IPS-11a (cell line): ENCODE results near the gene ARMC9.
"Not testable (repeated sequence)": the region's sequence is repeated elsewhere in the genome, so short reads cannot be mapped to it uniquely, and the experiment has no call there.

Experiments
- H3K4me3 ChIP-seq: one replicate; pipeline ENCODE4 v1.5.1; 2013; ENCODE audit warnings: low read depth, low read length, control low read depth

The ARMC9 gene

DNA sequence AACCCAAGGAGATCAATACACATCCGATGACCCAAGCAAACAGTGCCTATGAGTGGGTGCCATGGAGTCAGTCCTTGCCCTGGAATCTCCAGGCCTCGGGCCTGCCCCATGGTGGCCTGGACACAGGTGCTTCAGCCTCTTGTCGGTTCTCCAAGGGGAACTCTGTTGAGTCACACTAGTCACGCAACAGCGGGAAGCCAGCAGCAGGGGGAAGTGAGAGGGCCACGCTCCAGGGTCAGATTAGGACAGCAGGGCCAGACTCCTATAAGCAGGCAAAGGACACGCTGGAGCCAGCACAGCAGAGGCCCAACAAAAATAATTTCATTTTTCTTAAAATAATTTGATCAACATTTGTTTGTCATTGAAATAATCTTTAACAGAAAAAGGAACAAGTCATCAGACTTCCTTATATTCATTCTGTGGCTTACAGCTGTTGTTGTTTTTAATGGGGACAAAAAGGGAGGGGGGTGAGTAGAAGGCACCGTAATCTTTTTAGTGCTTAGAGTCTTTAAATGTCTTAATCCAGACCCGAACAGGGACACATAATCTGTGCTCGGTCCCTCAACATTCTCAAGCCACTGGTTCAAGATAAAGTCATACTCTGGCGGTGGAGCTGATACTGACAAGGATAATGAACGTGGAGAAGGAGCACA lies 16.4 kb upstream of the ARMC9 start:
- H3K4me3 ChIP-seq: no peak overlapping the region

GRCh38 chr2:231182513-231182899 lies 15.9 kb upstream of the ARMC9 start:
- H3K4me3 ChIP-seq: no peak overlapping the region

GRCh38 chr2:231183851-231184250 lies 14.6 kb upstream of the ARMC9 start:
- H3K4me3 ChIP-seq: no peak overlapping the region

- H3K4me3 ChIP-seq: no peak overlapping the region
Observed at GRCh38 chr2:231184319-231184718, 14.1 kb upstream of the ARMC9 start.

DNA sequence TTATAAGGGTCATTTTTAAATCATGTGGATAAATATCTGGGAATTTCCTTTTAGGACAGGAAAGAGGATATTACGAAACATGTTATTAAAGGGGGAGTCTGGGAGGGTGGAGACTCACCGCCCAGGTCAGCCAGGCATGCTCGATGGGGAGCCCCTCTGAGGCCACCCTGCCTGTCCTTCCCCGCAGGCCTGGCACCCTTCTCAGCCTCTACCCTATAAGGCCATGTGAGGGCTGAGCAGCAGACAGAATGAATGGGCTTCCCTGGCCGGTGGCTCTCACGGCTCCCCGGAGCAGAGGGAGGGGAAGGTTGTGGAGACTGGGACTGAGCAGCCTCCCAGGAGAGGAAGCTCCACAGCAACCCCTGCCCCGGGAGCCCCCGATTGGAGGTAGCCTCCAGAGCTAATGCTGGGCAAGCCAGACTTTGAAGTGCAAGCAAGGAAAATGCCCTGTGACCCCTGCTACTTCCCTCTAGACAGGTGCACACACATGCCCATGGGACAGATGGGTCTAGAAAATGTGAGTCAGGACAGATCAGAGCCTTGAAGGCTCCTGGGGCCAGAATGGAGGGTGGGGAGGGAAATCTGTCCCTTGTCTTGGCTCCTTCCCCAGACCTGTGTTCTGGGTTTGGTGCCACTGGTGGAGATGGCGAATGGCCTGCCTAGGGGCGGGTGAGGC lies 13.2 kb upstream of the ARMC9 start:
- no peak overlapping the region for H3K4me3 ChIP-seq

DNA sequence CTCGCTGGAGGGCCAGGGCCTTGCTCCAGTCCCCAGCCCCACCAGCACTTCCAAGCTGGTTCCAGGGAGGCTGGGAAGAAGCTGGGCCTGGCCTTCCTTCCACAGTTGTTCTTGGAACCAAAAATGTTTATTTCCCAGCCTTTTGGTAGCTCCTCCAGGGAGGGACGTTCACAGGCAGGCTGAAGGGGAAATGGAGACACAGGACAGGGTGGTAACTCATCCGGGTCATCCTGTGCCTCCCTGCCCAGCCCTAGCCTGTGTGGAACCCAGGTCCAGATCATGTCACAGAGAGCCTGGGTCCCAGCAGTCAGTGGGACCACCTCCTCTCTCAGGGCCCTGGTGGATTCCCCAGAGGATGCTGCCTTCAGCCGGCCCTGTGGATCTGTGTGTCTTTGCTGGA lies 12.5 kb upstream of the ARMC9 start:
- H3K4me3 ChIP-seq: no peak overlapping the region

- no peak overlapping the region for H3K4me3 ChIP-seq
Observed at GRCh38 chr2:231186325-231186724, 12.1 kb upstream of the ARMC9 start.

GRCh38 chr2:231187736-231188505 lies 10.5 kb upstream of the ARMC9 start:
- H3K4me3 ChIP-seq: no peak overlapping the region

DNA sequence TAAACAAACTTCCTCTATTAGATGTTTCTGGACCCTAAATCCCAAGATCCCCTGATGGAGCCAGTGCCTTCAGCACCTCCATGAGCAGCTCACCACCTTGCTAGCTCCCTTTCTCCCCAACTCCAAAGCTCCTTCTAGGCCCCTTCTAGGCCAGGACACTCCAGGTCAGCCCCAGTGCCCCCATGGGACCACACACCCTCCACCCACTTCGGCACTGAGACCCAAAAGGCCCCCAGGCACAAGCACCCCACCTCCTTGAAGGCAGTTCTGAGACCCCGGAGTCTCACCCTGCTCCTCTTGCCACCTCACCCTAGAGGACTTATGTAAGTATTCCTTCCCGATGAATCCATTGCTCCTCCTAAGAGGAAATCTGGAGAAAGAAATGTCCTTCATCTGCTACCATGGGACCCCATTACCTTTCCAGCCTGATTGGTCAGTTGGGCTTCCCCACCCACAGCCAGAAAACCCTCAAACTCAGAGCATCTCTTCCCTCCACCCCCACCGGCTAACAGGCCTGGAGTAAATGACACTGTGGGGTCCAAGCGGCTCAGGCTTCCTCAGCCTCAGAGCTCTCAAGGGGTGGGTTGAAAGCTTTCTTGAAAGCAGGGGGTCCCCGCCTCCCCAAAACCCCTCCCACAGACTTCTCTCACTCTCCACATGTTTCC lies 9.8 kb upstream of the ARMC9 start:
- no peak overlapping the region for H3K4me3 ChIP-seq

DNA sequence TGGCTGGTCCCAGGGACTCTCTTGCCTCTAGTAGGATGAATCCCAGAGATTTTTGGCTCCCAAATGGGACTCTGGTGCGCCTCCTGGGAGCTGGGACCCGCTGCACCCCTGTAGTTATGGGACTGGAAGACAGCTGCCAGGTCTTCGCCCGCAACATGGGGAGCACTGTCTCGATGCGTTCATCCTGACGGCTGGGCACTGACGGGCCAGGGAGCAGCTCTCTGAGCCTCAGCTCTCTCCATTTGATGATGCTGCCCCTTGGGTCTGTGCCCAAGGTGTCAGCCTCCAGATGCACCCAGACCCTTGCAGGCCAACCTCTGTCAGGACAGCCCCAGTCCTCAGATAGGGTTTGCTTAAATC lies 9.3 kb upstream of the ARMC9 start:
- no peak overlapping the region for H3K4me3 ChIP-seq

DNA sequence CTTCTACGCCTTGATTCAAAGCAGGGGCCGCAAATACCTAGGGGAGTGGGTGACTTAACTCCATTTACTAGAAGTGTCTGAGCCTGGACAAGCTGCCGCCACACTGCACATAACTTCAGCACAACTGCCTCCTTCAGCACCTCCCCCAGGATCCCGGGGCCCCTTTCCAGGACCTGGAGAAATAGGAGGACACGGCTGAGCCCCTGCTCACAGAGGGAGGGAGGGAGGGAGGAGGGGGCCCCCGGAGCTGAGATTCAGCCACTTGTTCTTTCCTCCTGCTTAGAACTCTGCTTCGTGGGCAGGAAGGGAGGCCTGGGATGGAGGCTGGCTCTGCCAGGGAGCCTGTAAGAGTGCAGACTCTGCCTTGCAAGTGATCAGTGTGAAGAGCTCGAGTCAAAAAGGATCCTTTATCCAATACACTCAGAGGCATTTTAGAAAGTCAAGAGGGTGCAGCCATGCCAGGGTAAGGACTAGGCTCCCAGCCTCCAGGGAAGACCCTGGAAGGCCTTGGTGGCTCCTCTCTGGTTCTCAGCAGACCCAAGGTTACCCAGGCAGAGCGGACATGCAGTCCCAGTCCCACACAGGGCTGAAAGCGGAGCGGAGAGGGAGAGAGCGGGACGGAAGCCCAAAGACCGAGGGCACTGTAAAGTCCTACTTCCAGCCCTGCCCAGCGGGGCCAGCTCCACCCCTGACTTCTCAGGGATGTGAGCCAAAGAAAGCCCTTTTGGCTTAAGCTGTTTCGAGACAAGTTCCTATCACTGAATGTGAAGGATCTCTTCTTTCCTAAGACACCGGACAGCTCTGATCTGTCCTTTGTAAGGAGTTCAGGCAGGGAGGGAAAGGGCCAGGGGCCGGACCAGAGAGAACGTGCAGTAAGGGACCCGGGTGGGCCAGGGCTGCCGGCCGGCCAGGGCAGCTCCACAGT lies 8.6 kb upstream of the ARMC9 start:
- H3K4me3 ChIP-seq: no peak overlapping the region

GRCh38 chr2:231190531-231191197 lies 7.8 kb upstream of the ARMC9 start:
- peak overlapping the region; percentile 10 for H3K4me3 ChIP-seq

DNA sequence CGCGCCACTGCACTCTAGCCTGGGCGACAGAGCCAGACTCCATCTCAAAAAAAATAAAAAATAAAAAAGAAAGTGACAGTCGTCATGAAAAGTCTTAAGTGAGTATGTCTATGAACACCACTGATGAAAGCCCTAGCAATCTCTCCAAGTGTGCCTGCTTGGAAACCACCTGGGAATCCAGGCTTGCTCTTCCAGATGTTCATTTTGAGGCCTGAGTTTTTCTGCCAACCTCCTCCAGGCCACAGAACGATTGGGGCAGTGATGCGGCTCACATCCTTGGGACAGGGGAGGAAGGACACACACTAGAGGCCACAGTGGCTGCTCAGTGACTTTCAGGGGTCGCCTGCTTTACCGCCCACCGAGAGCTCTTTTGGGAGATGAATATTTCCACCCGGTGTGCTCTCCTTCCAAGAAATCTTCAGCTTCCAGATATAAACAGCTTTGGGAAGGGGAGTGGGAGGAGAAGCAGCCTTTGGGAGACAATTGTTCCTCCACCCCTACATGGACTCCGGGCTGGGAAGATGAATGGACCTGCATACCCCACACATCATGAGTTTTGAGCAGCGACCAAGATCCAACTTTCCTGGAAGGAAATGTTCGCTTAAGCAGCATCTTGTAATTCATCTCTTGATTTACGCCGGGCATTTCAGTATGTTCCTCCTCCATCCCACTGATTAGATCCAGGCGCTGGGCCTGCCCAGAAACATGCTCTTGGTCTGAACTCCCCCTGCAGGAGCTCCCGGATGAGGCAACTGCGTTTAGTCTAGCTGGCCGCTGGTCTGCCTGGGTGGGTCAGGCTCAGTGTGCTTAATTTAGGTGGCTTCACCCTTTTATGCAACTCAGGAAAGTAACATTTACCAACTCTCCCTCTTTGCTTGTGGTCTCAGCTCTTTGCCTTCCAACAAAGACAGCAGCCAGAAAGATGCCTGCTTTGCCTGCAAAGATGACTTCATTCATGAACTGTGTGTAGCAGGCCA lies 6.2 kb upstream of the ARMC9 start:
- H3K4me3 ChIP-seq: no peak overlapping the region

DNA sequence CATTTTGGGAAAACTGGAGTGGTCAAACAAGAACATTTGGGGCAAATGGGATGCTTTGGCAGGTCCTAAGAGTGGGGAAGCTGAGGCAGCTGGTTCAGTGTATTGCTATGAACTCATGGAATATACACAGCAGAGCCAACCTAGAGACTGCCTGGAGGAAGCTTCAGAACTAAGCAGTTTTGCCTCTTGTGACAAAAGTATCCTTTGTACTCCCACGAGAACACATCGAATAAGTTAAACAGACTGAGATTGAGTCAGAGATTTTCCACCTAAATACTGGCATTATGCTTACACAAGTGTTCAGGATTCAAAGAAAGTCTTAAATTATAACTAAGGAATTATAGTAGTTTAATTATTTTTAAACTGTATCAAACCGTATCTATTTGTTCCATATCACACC lies 5.2 kb upstream of the ARMC9 start:
- no peak overlapping the region for H3K4me3 ChIP-seq

DNA sequence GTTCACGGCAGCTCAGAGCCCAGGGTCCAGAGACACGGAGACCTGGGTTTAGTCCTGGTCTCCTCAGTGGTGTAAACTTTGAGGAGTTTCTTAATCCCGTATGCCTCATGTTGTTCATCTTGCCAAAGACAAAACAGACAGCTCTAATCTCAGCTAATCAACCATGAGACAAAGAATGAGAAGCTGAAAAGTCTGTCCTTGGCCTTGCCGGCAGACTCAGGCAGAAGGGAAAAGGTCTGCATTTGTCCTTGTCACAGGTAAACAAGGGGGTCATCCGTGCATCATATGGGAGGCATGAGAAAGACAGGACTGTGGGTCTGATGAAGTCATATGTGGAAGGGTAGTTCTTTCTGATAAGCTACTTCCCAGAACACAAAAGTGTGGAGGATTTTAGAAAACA lies 1.8 kb upstream of the ARMC9 start:
- H3K4me3 ChIP-seq: no peak overlapping the region

GRCh38 chr2:231197196-231197595 lies 1.2 kb upstream of the ARMC9 start:
- H3K4me3 ChIP-seq: not testable (repeated sequence)

DNA sequence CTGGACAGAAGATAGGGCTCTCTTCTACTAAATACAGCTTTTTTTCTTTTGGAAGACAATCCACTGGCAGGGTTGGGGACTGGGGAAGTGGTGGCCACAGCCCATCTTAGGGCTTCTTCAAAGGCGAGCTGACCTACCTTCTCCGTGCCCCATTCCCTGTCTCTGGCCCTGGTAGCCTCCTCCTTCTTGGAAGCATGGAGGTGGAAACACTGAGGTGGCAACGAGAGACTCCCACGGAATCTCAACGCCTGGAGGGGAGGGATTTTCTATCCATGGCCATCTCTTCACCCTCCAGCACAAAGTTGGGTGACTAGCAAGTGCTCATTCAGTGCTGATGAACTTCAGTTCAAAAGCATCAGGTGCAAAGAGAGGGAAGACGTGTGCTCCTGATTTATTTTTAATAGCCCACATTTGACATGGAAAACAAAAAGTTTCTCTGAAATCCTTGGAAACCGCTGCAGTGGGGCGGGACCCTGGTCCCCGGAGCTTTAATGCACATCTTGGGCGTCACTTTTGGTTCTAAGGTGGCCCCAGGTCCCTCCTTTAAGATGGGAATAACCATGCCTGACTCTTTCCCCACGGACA lies 633 bp upstream of the ARMC9 start:
- peak overlapping the region; percentile 93 for H3K4me3 ChIP-seq

- H3K4me3 ChIP-seq: peak overlapping the region; percentile 93
Observed at GRCh38 chr2:231199219-231199618, 788 bp downstream of the ARMC9 start.
